GM19395 (cell line): ENCODE measurements around the gene LAMA2.
"Not testable (repeated sequence)": the region's sequence is repeated elsewhere in the genome, so short reads cannot be mapped to it uniquely, and the experiment has no call there.

Source experiments
- ATAC-seq: cut with Tn5 transposase; IDR thresholded peaks from one replicate; pipeline ENCODE4 v1.9.1; 2021; ENCODE audit warnings: mild to moderate bottlenecking, moderate library complexity; ENCODE audit not compliant: unreplicated experiment

Gene LAMA2

GRCh38 chr6:129006724-129007514, 124.0 kb downstream of the LAMA2 start:
- ATAC-seq = no peak

- no peak for ATAC-seq
Observed at GRCh38 chr6:129007701-129008373, 124.9 kb downstream of the LAMA2 start.

DNA sequence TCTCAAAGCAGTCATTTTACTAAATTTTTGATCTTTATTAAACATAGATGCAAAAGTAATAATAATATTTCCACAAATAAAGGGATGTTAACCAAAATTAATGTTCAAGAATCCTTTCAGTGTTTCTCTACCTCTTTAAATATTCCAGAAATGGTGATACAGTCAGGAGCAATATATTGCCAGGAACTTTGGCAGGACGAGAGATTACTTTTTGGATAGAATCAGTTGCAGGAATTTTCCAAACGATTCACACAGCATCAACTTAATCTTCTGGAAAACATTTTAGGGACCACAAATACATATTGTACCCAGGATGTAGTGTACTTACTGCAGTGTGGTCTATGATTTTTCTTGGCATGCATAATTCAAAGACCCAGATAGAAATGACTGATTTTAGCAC, 125.7 kb downstream of the LAMA2 start:
- no peak for ATAC-seq

- ATAC-seq = no peak
Observed at GRCh38 chr6:129009851-129010250, 126.9 kb downstream of the LAMA2 start.

DNA sequence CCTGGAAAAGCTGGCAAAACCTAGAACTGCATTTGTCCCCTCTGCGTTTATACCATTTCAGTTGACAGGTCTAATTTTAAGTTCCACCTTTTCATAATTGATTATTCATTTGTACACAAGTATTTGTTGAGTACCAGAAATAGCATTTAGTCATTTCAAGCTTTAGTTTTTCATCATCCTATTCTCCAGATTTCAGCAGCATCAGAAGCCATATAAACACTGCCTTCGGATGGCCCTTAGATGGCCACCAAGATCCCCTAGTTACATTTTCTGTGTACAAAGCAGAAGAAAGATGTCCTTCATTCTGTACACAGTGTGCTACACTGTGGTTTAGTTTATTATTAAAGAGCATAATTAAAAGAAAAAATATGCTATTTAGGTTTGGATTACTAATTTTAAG, 131.4 kb downstream of the LAMA2 start:
- no peak for ATAC-seq

GRCh38 chr6:129015721-129016120, 132.8 kb downstream of the LAMA2 start:
- no peak for ATAC-seq

DNA sequence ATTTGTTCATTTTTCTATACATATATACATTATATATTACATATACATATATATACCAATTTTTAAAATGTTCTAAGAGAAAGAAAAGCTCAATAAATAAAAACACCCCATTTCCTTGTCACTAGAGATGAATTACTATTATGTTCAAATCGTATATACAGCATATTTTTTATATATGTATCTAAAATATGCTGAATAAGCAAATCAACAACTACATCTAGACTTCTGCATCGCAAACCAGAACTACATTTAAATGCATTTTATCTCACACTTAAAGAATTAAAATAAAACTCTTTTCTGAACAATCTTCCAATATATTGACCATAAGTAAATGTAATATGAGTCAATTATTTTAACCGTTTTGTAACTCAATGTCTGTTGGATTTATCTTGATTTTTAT, 133.9 kb downstream of the LAMA2 start:
- no peak for ATAC-seq

- no peak for ATAC-seq
Observed at GRCh38 chr6:129022011-129022553, 139.1 kb downstream of the LAMA2 start.

- no peak for ATAC-seq
Observed at GRCh38 chr6:129026601-129027000, 143.7 kb downstream of the LAMA2 start.

- ATAC-seq = no peak
Observed at GRCh38 chr6:129029778-129030177, 146.8 kb downstream of the LAMA2 start.

DNA sequence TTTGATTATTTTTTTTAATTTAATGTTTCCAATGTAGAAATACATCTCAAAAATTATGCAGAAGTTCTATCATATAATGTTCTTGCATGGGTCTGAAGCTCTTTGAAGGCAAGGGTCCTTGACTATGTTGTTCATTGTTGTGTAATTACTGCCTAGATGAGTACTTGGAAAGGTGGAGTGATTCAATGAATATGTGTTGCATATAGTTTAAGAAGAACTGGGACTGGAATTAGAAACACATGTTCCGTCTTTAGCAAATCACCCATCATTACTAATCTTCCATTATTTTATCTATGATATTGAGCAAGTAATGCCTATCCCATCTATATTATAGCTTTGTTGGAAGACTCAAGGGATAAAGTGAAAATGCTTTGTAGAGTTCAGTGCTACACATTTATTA, 147.3 kb downstream of the LAMA2 start:
- no peak for ATAC-seq

- no peak for ATAC-seq
Observed at GRCh38 chr6:129031051-129031599, 148.2 kb downstream of the LAMA2 start.

DNA sequence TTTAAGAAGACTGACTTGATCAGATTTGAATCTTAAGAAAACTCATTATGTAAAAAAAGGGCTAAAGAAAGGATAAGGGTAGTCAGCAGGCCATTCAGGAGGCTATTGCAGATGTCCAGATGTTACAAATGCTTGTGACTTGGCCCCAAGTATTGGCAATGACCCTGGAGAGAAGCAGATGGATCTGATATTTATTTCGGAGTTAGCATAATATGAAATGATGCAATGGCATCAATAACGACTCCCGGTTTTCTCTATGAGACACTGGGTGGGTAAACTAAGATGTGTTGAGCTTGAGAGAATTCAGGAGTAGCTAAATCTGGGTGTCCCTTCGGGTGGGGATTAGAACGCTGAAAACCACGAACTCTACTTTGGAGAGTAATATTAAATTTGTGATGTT, 149.7 kb downstream of the LAMA2 start:
- no peak for ATAC-seq

DNA sequence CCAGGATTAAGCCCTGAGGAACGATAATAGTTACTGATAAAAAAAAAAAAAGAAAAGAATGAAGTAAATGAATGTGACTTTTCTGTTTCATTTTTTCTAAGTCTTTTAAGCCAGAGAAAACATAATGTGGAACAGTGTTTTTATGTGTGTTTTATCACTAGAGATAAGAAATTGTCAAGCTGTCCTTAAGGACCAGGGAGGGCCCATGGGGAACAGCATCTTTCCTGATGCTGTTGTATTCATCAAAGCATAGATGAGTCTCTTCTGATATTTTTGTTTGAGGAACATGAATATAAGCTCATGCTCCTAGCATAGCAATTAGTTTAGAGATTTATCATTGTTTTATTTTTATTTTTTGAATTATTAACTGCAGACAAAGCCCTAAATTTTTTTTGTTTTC, 150.2 kb downstream of the LAMA2 start:
- no peak for ATAC-seq

DNA sequence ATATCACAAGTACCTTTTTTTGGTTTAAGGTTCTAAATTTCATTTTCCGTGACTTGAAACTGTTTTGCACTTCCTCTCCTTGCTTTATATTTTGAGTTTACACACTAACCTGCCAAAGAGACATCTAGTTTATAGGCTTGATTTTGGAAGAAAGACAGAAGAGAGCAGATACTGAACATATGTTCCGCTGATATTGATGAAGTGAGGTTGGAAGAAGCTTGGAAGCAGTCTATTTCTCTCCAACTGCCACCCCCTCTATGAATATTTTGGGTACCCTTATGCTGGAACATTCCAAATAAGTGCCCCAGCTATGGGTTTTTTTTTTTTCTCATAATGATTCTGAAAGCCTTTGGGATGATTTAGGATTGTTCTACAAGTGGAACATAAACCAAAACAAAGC, 150.6 kb downstream of the LAMA2 start:
- no peak for ATAC-seq

GRCh38 chr6:129041563-129041962, 158.6 kb downstream of the LAMA2 start:
- ATAC-seq = no peak

DNA sequence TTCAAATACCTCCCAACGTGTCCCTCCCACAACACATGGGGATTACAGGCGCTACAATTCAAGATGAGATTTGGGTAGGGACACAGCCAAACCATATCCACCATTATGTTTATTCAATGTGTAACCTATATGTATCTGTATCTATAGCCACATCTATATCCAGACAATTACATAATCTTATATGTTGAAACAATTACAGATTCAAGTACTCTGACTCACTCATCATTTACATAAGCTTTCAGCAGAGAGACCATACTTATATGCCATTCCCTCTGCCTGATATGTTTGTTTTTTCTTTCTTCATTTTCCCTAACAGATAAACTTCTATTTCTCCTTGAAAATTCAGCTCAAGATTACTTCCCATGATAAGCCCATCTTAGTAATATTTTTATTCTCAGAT, 163.6 kb downstream of the LAMA2 start:
- no peak for ATAC-seq

GRCh38 chr6:129047834-129048233, 164.9 kb downstream of the LAMA2 start:
- ATAC-seq = no peak

- ATAC-seq = no peak
Observed at GRCh38 chr6:129050086-129050485, 167.1 kb downstream of the LAMA2 start.

- not testable (repeated sequence) for ATAC-seq
Observed at GRCh38 chr6:129053143-129053542, 170.2 kb downstream of the LAMA2 start.

DNA sequence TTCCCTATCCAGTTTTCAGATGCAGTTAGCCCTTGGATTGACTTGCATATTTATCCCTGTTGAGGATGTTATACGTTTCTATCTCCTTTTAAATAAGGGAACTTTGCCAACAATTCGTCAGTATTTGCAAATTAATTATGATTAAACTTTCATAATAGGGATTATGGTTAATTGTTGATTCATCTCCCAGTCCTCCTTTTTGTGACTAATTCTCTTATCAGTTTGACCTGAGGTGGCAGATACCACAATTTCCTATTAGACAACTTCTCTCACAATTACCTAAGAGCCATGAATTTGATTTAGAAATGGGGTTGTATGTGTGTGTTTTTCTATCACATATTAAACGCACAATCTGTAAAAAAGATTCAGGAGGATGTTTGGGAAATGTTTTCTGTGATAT, 172.9 kb downstream of the LAMA2 start:
- ATAC-seq = no peak

GRCh38 chr6:129059650-129060049, 176.7 kb downstream of the LAMA2 start:
- ATAC-seq = no peak
